CD4-positive, alpha-beta T cell treated with Interleukin-12 subunit alpha and Interleukin-12 subunit beta, for 1 hour (primary cell): ENCODE measurements around the gene LONP2.
"Not testable (repeated sequence)": the region's sequence is repeated elsewhere in the genome, so short reads cannot be mapped to it uniquely, and the experiment has no call there.

Experiments
- DNase-seq: peaks from one replicate; pipeline ENCODE4 v3.0.0-alpha.2; 2020

LONP2 gene

DNA sequence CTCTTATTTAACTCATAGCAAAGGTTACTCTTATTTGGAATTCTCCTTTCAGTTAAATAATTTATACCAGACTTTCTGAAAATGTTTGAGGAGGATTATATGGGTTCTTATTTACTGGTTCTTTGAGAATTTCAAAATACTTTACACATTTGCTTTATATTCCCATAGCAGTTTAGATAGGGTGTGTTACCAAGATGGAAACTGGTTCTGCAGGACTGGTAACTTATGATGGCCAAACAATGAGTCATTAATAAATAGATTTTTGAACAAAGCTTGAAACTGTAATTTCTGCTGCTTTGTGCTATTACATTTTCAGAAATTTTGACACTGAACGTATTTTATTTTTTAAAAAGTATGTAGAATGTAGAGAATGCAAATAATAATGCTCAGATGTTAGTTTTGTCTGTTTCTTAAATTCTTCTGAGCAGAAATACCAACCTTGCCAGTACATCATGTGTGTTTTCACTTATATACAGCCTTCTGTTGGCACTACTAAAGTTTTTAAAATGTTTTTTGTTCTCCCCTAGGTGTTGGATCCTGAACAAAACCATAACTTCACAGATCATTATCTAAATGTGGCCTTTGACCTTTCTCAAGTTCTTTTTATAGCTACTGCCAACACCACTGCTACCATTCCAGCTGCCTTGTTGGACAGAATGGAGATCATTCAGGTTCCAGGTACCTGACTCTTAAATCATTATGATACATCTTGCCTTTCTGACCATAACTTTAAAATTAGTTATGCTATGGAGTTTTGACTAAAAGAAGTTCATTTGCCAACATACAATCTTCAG is 51.6 kb downstream of the LONP2 start:
- DNase-seq, result no peak

DNA sequence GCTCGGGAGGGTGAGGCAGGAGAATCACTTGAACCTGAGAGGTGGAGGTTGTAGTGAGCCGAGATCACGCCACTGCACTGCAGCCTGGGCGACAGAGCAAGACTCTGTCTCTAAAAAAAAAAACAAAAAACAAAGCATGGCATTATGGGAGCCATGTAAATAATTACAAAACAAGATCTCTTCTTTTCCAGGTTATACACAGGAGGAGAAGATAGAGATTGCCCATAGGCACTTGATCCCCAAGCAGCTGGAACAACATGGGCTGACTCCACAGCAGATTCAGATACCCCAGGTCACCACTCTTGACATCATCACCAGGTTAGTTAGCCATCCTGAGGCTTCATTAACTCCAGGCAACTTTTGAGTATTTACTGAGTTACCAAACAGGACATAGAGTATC is 55.4 kb downstream of the LONP2 start:
- no peak for DNase-seq

- DNase-seq, result no peak
These were observed 56.3 kb downstream of the LONP2 start for GRCh38 chr16:48300391-48300856.

GRCh38 chr16:48308535-48308934 is 64.4 kb downstream of the LONP2 start:
- DNase-seq, result no peak

DNA sequence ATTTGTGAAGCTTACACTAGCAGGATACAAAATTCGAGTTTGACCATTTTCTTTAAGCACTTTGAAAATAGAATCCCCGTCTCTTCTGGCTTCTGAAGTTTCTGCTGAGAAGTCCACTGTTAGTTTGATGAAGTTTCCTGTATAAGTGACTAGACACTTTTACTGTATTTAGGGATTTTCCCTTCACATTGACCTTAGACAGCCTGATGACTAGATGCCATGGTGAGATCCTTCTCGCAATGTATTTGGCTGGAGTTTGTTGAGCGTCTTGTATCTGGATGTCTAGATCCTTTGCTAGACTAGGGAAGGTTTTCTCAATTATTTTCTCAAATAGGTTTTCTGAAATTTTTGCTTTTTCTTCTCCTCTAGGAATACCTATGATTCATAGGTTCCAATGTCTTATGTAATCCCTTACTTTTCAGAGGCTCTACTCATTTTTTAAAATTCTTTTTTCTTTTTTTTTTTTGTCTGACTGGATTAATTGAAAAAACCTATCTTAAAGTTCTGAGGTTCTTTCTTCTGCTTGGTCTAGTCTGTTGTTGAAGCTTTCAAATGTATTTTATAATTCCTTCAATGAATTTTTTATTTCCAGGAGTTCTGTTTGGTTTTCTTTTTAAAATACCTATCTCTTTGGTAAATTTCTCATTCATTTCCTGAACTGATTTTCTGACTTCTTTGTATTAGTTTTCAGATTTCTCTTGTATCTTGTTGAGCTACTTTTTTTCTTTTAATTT is 67.0 kb downstream of the LONP2 start:
- DNase-seq, result no peak

- DNase-seq, result not testable (repeated sequence)
These were observed 69.8 kb downstream of the LONP2 start for GRCh38 chr16:48313905-48314304.

GRCh38 chr16:48317026-48317425 is 72.9 kb downstream of the LONP2 start:
- no peak for DNase-seq

- DNase-seq, result peak; percentile 11
These were observed 73.7 kb downstream of the LONP2 start for GRCh38 chr16:48317614-48318315.

- DNase-seq, result peak; percentile 51
These were observed 74.5 kb downstream of the LONP2 start for GRCh38 chr16:48318630-48319029.

DNA sequence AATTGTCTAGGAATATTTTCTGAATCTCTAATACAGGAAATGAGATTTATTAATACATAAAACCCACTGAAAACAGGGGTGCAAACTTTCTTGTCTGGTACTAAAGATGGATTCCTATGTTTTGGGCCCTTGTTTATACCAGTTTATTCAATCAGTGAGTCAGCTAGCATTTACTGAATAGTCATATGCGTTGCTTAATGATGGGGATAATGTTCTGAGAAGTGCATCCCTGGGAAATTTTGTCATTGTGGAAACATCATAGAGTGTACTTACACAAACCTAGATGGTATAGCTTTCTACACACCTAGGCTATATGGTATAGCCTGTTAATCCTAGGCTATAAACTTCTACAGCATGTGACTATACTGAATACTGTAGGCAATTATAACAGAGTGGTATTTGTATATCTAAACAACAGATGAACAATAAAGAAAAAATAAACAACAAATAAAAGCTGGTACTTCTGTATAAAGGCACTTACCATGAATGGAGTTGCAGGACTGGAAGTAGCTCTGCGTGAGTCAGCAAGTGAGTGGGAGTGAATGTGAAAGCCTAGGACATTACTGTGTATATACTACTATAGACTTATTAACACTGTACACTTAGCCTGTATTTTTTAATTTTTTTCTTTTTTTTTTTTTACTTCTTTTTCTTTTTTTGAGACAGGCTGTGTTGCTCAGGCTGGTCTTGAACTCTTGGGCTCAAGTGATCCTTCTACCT is 77.4 kb downstream of the LONP2 start:
- DNase-seq, result no peak

- no peak for DNase-seq
These were observed 80.0 kb downstream of the LONP2 start for GRCh38 chr16:48323783-48324775.

DNA sequence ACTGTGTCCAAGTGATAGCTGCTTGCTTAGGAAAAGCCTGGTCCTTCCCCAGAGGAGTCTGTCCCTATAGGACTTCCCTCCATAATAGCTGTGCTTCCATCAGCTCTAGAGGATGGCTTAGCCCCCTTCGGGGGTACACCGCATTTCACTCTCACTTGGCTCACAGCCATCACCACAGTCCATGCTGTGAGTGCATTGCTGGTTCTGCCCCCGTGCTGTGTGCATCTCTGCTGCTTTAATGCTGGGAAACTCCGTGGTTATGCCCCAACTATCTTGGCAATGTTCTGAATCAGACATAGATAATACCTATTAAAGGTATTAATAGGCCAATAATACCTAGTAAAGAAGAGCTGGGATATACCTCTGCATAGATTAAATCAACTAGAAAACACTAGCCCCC is 82.8 kb downstream of the LONP2 start:
- no peak for DNase-seq

GRCh38 chr16:48329138-48329537 is 85.0 kb downstream of the LONP2 start:
- DNase-seq, result no peak

DNA sequence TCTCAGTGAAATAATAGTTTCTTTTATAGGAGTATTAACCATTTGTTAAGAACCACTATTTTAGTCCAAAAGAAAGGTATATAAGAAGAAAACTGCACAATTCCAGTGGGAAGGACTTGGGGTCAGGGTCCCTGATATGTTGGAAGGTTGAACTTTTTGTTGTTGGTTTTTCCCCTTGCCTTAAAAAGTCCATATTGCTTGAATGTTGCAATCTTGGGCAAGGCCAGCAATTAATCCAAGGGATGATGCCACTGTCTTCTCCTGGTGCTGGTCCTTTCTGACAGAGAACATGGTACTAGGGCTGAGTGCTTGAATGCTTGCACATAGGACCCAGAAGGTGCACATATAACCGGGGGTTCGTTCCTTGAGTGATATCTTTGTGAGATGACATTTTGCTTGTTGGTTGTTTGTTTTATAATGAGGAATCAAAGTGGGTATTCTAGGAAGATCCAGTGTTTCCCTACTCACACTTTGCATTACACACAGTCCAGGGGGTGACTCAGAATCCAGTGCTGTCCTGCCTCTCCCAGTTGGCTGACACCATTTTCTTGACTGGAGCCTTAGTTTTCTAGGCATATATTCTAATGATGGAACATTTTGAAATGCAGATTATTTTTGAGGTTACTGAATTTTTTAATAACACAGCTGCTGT is 86.2 kb downstream of the LONP2 start:
- DNase-seq, result no peak

DNA sequence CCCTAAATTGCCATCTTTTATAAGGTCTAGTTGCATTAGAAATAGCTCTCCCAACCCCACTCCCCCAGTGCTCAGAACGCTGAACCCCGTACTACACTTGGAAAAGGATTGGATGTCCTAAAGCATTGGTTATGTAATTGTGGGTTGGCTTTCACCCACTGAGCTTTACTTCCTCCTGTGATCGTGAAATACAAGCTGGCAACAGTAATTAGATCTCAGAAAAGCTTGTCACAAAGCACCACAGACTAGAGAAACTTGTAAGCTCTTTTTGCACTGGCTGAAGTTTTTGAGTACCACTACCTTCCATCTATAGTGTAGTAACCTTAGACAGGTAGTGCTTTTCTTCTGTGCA is 86.7 kb downstream of the LONP2 start:
- no peak for DNase-seq

GRCh38 chr16:48332978-48333377 is 88.9 kb downstream of the LONP2 start:
- DNase-seq, result no peak

GRCh38 chr16:48334325-48334724 is 90.2 kb downstream of the LONP2 start:
- DNase-seq, result no peak

GRCh38 chr16:48335961-48336360 is 91.9 kb downstream of the LONP2 start:
- no peak for DNase-seq

DNA sequence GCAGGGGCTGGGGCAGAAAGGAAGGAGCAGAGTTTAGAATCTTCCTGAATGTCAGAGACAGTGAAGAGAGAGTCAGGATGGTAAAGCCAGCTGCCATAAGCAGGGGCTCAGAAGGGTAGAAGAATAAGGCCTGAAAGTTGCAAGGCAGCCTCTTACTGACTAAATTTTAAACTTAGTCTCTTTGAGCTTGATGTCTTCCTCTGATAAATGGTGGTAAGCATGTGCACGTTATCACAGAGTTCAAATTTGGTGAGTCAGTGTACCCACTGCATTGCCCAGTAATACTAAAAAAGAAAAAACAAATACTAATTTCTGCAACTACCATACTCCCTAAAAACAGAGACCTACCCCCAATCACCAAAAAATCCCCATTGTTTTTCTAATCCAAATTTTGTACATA is 96.0 kb downstream of the LONP2 start:
- no peak for DNase-seq

GRCh38 chr16:48342591-48342990 is 98.5 kb downstream of the LONP2 start:
- DNase-seq, result no peak

DNA sequence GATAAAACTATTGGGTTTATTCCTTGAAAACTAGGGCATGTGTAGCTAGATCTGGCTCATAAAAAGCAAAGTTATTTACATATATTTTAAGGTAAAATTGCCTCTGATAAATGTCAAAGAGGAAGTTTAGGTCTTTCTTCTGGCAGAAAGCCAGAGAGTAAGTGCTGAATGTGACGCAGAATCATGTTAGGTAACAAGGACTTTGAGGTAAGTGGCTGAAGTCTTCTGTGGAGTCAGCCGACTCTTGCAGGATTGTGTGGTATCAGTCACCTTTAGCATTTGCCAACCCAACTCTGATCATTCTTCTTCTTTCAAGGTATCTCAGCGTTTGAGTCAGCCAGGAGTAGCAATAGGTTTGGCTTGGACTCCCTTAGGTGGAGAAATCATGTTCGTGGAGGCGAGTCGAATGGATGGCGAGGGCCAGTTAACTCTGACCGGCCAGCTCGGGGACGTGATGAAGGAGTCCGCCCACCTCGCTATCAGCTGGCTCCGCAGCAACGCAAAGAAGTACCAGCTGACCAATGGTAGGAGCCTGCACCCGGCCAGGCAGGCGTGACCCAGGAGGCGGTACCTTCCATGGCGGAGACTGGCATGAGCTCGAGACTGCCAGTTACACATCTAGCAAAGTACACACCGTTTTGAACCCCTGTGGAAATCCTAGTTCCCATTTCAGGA is 103.2 kb downstream of the LONP2 start:
- no peak for DNase-seq
